Hippocampal formation (tissue), 2 donors: Measurements from ENCODE around the gene MRPL43.

ENCODE experiments used
- DNase-seq, 2 donors: peaks; one replicate each; lab custom pipeline; 2025; lab: John Stamatoyannopoulos, UW

The MRPL43 gene

GRCh38 chr10:101019440-101019703 lies 32.1 kb upstream of the MRPL43 start:
- DNase-seq, result no peak

DNA sequence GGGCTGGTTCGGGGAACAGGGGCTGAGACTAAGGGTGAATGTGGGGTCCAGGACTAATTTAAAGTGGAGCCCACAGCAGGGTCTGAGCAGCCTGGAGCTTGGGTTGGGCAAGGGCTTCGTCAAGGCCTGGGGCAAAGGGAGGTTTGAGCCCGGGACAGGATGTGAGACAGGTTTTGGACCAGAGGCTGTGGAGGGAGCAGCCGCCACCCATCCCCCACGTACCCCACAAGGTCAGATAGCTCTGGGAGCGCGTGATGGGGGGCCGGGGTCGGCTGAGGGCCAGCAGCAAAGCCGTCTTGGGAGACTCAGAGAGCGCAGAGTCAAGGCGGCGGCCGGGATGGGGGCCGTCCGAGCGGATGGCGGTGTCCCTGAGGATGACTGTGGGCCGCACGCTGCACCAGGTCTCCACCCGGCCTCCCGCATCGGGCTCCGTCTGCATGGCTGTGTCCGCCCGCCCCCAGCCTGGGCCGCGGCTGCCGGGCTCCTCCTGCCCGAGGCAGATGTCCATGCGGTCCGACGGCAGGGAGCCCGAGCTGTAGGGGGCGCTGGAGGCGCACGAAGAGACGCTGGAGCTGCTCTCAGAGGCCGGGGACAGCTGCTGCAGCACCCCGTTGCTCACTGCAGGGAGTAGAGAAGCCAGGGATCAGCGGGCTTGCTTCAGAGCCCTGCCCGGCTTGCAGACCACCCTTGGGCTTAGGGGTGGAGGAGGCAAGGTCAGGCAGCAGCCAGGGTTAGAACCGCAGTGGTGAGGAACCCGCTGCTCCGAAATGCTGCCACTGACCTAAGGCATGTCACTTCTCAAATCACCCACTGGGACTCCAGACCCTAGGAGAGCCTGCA lies 31.5 kb upstream of the MRPL43 start:
- DNase-seq, result peak; percentile 62 to 78

DNA sequence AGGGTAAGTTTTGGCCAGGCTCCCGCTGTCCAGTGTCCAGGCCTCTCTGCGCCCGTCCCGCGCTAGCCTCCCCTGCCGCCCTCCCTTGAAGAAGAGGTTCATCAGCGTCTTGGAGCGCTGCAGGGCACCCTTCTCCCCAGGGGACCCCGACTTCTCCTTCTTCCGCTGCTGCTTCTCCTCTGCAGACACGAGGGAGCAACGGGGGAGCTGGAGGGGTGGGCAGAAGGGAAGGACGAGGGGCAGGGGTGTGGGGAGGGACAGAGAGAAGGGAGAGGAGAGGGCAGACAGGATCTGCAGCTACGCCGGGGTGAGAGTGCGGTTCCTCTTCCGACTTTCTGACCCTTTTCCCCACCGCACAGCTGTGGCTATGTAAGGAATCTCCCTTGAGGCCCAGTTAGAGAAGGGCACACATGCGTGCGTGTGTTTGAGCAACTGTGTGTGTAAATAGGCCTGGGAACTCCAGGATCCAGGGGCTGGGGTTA lies 30.9 kb upstream of the MRPL43 start:
- DNase-seq, result no peak

GRCh38 chr10:101016814-101017213 lies 29.5 kb upstream of the MRPL43 start:
- no peak for DNase-seq

DNA sequence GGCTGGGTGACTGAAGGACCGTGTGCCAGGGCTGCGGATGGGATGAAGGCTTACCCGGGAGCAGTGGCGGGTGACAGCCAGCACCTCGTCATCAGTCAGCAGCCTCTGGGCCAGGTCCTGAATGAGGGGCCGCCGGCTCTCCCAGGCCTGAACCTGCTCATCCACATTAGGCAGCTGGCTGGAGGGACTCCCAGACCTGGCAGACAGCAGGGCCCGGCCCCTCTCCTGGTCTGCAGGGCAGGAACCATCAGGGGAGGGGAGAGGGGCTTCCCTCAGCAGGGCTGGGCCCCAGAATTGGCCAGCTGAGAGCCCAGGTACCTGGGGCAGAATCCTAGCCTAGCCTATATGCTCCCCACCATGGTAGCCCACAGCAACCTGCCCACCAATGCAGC lies 28.3 kb upstream of the MRPL43 start:
- no peak for DNase-seq

DNA sequence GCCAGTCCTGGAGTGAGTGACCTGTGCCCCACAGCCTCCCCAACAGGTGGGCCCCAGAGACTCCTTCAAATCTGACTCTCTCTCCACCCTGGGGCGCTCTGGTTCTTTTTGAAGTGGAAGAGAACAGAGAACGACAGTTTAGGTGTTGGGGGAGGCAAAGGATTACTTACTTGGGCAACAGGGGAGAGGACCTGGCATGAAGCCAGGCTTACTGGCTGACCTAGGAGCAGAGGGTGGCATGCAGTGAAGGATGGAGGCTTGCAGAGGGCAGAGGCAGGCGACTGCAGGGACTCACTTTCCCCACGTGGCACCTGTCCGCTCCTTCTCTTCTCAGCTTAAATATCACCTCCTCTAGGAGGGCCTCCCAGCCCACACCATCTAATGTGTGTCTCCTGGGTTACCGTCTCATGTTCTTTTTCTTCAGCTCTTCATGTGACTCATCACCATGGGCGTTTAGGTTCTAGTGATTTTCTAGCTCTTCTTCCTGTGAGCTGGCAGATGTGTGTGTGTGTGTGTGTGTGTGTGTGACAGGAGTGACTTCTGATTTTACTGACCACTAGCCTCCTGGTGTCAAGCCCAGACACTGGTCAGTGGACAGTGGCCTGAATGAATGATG lies 27.8 kb upstream of the MRPL43 start:
- DNase-seq, result no peak

DNA sequence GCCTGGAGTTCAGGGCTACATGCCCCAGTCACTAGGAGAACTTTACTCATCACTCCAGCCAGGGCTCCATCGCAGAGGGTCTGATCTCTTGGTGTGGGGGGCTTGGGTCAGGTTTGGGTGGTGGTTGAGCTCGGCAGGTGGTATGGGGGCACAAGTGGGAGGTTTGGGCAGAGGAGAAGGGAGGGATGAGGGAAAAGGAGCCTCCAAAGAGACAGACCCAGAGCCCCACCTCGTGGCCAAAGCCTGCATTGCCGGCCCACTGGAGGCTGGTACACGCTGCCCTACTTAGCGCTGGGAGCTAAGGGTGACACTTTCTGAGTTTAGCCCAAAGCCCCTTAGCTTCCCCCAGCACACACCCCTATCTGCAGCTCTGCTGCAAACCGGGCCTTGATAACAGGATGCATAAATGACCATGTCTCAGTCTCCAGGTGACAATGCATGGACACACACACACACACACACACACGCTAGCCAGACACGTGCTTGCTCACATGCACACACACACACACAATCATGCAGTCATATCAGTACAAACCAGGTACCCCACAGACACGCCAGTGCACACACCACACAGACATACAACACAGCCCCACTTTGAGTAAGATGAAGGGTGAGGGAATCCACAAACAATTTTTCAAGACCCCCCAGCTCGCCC lies 27.1 kb upstream of the MRPL43 start:
- DNase-seq, result peak; percentile 58 to 73

- DNase-seq, result no peak
Measured at GRCh38 chr10:101013365-101013825, 26.1 kb upstream of the MRPL43 start.

DNA sequence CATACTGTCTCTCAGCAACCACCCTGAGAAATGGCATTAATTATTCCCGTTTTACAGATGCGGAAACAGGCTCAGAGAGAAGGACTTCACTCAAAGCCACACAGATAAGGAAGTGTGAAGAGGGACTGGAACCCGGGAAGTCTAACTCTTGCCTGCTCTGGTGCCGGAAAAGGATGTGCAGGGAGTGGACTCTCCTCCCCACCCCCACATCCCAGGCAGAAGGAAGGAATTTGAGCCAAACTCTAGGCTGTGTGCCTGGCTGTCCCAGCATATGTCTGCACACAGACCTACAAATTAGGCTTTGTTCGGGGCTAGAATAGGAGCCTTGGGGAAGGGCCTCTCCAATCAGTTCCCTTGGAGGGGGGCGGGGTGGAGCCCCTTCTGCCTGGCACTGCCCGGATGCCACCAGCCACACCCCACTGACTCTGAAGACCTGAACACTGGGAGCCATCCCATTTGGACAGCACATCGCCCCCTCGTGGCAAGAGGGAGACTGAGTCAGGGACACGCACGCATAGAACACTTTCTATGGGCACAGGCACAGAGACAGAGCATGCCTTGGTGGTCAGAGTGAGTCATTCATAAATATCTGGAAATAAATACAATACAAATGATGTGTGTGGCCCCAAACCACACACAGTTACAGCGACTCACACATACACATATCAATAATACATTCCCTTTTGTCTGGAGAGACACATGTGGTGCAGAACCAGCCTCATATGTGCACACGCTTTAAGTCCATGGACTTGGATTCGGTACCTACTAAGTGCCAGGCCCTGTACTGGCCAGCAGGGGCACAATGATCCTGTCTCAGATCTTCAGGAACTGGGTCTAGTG lies 25.4 kb upstream of the MRPL43 start:
- peak; percentile 94 to 95 for DNase-seq

DNA sequence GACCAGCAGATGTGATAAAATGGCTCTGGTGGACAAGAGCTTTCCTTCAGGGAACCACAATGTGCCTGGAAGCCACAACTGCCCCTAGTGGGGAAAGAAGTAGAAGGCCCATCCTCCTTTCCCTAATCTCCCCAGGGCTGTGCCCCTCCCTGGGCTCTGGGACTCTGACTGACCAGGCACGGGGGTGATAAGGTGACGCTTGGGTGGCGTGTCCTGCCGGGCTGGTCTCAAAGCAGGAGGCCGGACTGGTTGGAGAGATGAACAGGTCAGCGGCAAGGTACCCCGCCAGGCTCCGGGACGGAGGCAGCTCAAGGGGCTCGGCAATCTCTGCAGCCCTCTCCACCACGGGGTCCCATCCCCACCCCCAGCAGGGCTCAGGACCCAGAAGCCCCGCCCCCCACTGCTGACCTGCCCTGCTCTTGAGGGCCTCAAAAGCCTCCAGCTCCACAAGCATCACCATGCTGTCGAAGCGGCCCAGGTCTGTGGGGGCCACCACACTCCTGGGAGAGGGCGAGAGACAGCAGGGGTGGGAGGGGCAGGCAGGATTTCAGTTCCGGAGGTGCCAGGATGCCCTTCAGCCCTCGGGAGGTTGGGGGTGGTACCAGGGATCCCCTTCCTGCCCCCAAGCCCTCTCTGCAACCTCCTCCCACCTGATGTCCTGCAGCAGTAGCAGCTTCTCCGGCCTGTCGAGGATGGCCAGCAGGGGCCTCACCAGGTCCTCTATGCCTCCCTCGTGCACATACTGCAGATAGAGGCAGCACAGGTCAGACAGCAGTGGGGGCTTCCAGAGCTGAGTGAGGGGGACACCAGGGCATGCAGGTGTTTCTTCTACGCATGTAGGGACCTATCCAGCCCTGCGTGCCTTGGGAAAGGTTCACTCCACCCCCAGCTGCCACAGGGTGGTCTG lies 24.5 kb upstream of the MRPL43 start:
- DNase-seq, result no peak

- DNase-seq, result no peak
Measured at GRCh38 chr10:101010329-101010728, 23.0 kb upstream of the MRPL43 start.

GRCh38 chr10:101008823-101009423 lies 21.6 kb upstream of the MRPL43 start:
- peak; percentile 72 to 76 for DNase-seq

DNA sequence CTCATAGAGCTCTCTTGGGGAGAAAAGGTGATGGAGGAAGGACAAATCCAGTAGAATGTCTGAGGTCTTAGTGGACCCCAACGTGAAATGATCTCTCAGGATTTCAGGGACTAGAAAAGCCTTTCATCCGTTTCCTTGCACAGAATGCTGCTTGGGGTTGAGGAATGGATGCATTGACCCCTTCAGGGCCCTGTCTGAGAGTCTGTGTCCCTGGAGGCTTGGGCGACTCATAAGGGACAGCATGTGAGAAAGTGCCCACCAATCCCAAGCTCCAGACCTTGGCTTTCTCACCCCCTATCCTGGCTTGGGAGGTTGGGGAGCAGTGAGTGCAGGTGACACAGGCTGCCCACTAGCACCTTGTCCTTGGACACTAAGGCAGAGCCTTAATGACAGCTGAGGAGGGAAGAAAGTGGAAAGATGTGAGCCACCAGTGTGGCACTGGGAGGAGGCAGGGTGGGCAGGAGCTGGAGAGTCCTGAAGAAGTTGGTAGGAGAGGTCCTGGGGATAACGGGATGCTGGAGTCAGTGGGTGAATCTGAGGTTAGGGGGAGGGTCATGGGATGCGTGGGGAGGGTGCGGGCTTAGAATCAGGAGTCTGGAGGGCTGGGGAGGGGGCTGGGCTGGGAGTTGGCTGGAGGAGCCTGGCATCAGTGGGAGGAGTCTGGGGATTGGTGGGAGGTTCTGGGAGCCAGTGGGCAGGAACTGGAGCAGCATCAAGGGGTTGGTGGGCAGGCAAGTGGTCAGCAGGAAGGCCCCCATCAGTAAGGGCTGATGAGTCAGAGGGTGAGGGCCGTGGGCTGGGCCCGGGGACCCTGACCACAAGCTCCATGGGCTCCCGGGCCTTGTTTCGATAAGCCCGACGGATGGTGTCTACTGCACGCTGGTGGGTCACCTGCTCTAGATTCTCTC lies 20.9 kb upstream of the MRPL43 start:
- DNase-seq, result peak; percentile 10 to 55

GRCh38 chr10:101007099-101007711 lies 19.9 kb upstream of the MRPL43 start:
- DNase-seq, result no peak

GRCh38 chr10:101006593-101007098 lies 19.3 kb upstream of the MRPL43 start:
- DNase-seq, result peak in 1 of 2 donors; percentile 29

- no peak for DNase-seq
Measured at GRCh38 chr10:101005869-101006567, 18.7 kb upstream of the MRPL43 start.

GRCh38 chr10:101005361-101005760 lies 18.1 kb upstream of the MRPL43 start:
- DNase-seq, result no peak

GRCh38 chr10:101003639-101004206 lies 16.4 kb upstream of the MRPL43 start:
- DNase-seq, result no peak
